NCI-H128 (cell line): ENCODE results near the gene TRIM7.
"Not testable (repeated sequence)": the region's sequence is repeated elsewhere in the genome, so short reads cannot be mapped to it uniquely, and the experiment has no call there.

ENCODE experiments used
- DNase-seq: peaks from one replicate; lab custom pipeline; 2025; ENCODE audit not compliant: unreplicated experiment; lab: John Stamatoyannopoulos, UW

Gene TRIM7

GRCh38 chr5:181173420-181174342 is 31.3 kb downstream of the TRIM7 start:
- DNase-seq, result no peak

GRCh38 chr5:181173027-181173419 is 32.0 kb downstream of the TRIM7 start:
- DNase-seq, result no peak

GRCh38 chr5:181171782-181172181 is 33.2 kb downstream of the TRIM7 start:
- no peak for DNase-seq

- DNase-seq, result no peak
These were observed 34.0 kb downstream of the TRIM7 start for GRCh38 chr5:181170996-181171395.

GRCh38 chr5:181170237-181170825 is 34.7 kb downstream of the TRIM7 start:
- DNase-seq, result no peak

GRCh38 chr5:181169459-181170236 is 35.3 kb downstream of the TRIM7 start:
- not testable (repeated sequence) for DNase-seq

GRCh38 chr5:181168595-181169118 is 36.3 kb downstream of the TRIM7 start:
- no peak for DNase-seq

- DNase-seq, result no peak
These were observed 37.0 kb downstream of the TRIM7 start for GRCh38 chr5:181167814-181168488.

GRCh38 chr5:181166812-181167733 is 37.9 kb downstream of the TRIM7 start:
- DNase-seq, result no peak

- DNase-seq, result no peak
These were observed 40.7 kb downstream of the TRIM7 start for GRCh38 chr5:181164076-181164952.

- DNase-seq, result no peak
These were observed 41.4 kb downstream of the TRIM7 start for GRCh38 chr5:181163487-181164075.

GRCh38 chr5:181161534-181162175 is 43.3 kb downstream of the TRIM7 start:
- DNase-seq, result no peak

GRCh38 chr5:181160755-181161533 is 44.1 kb downstream of the TRIM7 start:
- DNase-seq, result not testable (repeated sequence)

- DNase-seq, result no peak
These were observed 44.7 kb downstream of the TRIM7 start for GRCh38 chr5:181160152-181160754.

- peak; percentile 29 for DNase-seq
These were observed 45.5 kb downstream of the TRIM7 start for GRCh38 chr5:181159286-181160151.

GRCh38 chr5:181158869-181159268 is 46.1 kb downstream of the TRIM7 start:
- no peak for DNase-seq
